HepG2 (cell line): ENCODE measurements around the gene LCLAT1. TPM values are rescaled to one million over a fixed set of nuclear protein-coding genes. Genes with fewer than 3 reads are reported as not detected.

ENCODE experiments used
- ATAC-seq: fragments of 200-7000 bp; cut with Tn5 transposase; 3 replicates; pipeline ENCODE4 v1.9.1; 2020; ENCODE audit warnings: mild to moderate bottlenecking, moderate library complexity
- BruUV-seq: library from RNA; stranded (reverse); fragments of 400-500 nt; replicated peaks from 2 replicates; lab custom pipeline; 2021; lab: Mats Ljungman, UMichigan
- CTCF ChIA-PET: fragments of 300-600 bp; formaldehyde crosslinking; extraction: SDS; loops from one replicate; lab custom pipeline; 2021; ENCODE audit warnings: low total read pairs, inconsistent platforms, low intra/inter-chr PET ratio; lab: Yijun Ruan, JAX
- POLR2A ChIA-PET: fragments of 350-600 bp; sonication (Branson Sonifier 250); formaldehyde crosslinking; loops from one replicate; lab custom pipeline; 2020; ENCODE audit warnings: antibody characterized with exemption, inconsistent platforms; lab: Yijun Ruan, JAX
- DNase-seq: peaks from one replicate; pipeline ENCODE4 v3.0.0-alpha.2; 2015; ENCODE audit warnings: low spot score
- FAIRE-seq: peaks from 3 replicates; lab custom pipeline; 2011; peaks lifted over from hg19 to GRCh38; lab: Jason Lieb, UNC
- H2AFZ ChIP-seq: one replicate; pipeline ENCODE4 v1.6.1; 2011; ENCODE audit warnings: low read length, inconsistent platforms
- H3K27ac ChIP-seq: fragments of 300-600 bp; 3 replicates; pipeline ENCODE4 v1.8.0; 2011; ENCODE audit warnings: mixed run types, mild to moderate bottlenecking, mixed read lengths, low read length, inconsistent platforms; ENCODE audit not compliant: insufficient read depth; ENCODE audit errors: extremely low read length
- H3K27me3 ChIP-seq, 2 experiments: fragments of 200-600 bp in 1 of 2; 2 replicates in 1 of 2; 3 replicates in 1 of 2; pipeline versions ENCODE4 v1.6.0 to v1.8.0; 2011; ENCODE audit warnings: low read length in 2 of 2, mild to moderate bottlenecking in 2 of 2, moderate library complexity in 2 of 2, inconsistent platforms in 1 of 2; ENCODE audit not compliant: insufficient read depth in 2 of 2, control insufficient read depth in 1 of 2
- H3K36me3 ChIP-seq, 2 experiments: fragments of 200-600 bp in 1 of 2; replicated peaks in 1 of 2; 2 replicates in 1 of 2; 3 replicates in 1 of 2; pipeline versions ENCODE4 v1.5.1 to v1.8.0; 2011; ENCODE audit warnings: low read length in 2 of 2, inconsistent platforms in 1 of 2; ENCODE audit not compliant: insufficient read depth in 2 of 2, control insufficient read depth in 1 of 2
- H3K4me1 ChIP-seq: 2 replicates; pipeline ENCODE4 v1.5.1; 2012; ENCODE audit warnings: low read length, inconsistent platforms; ENCODE audit not compliant: insufficient read depth
- H3K4me2 ChIP-seq: 2 replicates; pipeline ENCODE4 v1.6.0; 2011; ENCODE audit warnings: low read depth, low read length, inconsistent platforms
- H3K4me3 ChIP-seq, 3 experiments: fragments of 200-600 bp in 1 of 3; sonication (generic), shearing (Covaris generic) in 1 of 3; replicated peaks in 1 of 3; 2 replicates each; pipeline ENCODE4 v1.5.1; 2011 to 2016; ENCODE audit warnings: low read length in 3 of 3, inconsistent platforms in 2 of 3, low read depth in 2 of 3, mild to moderate bottlenecking in 2 of 3, control low read depth in 1 of 3, mixed read lengths in 1 of 3; ENCODE audit not compliant: insufficient read depth in 1 of 3
- H3K79me2 ChIP-seq: one replicate; pipeline ENCODE4 v1.6.1; 2011; ENCODE audit warnings: low read length, inconsistent platforms; ENCODE audit not compliant: insufficient read depth
- H3K9ac ChIP-seq: 2 replicates; pipeline ENCODE4 v1.6.0; 2011; ENCODE audit warnings: mild to moderate bottlenecking, low read depth, low read length, inconsistent platforms; ENCODE audit not compliant: insufficient read depth
- H3K9me3 ChIP-seq: 2 replicates; pipeline ENCODE4 v1.5.1; 2012; ENCODE audit warnings: mild to moderate bottlenecking, low read length
- H4K20me1 ChIP-seq: 2 replicates; pipeline ENCODE4 v1.6.0; 2011; ENCODE audit warnings: inconsistent platforms, mild to moderate bottlenecking, low read length, moderate library complexity; ENCODE audit not compliant: insufficient read depth
- ATF7-NPFF ChIP-seq: sonication (generic); formaldehyde crosslinking; IDR thresholded peaks from 2 replicates; pipeline ENCODE4 v1.8.1; 2023; ENCODE audit warnings: mild to moderate bottlenecking, low read depth, missing genetic modification reagents, moderate library complexity
- CAMTA2 ChIP-seq: sonication (generic); formaldehyde crosslinking; IDR thresholded peaks from 2 replicates; pipeline ENCODE4 v1.4.0; 2020; ENCODE audit warnings: mild to moderate bottlenecking, missing genetic modification reagents, borderline replicate concordance
- CEBPG ChIP-seq: IDR thresholded peaks from 2 replicates; pipeline ENCODE4 v1.6.1; 2016
- DMTF1 ChIP-seq: sonication (generic); formaldehyde crosslinking; IDR thresholded peaks from 2 replicates; pipeline ENCODE4 v1.4.0; 2020; ENCODE audit warnings: mild to moderate bottlenecking, missing genetic modification reagents
- HIVEP1 ChIP-seq: sonication (generic); formaldehyde crosslinking; IDR thresholded peaks from 2 replicates; pipeline ENCODE4 v1.4.0; 2020; ENCODE audit warnings: mild to moderate bottlenecking, missing genetic modification reagents
- JUND ChIP-seq: sonication (generic); formaldehyde crosslinking; IDR thresholded peaks from 2 replicates; pipeline ENCODE4 v1.8.0; 2022; ENCODE audit warnings: mild to moderate bottlenecking, missing genetic modification reagents
- KAT8 ChIP-seq: IDR thresholded peaks from 2 replicates; pipeline ENCODE4 v1.6.1; 2016; ENCODE audit warnings: missing genetic modification reagents, missing compliant biosample characterization
- KDM3A ChIP-seq: IDR thresholded peaks from 2 replicates; pipeline ENCODE4 v1.6.1; 2018; ENCODE audit warnings: low read depth, missing compliant biosample characterization
- KDM5B ChIP-seq: sonication (generic); formaldehyde crosslinking; IDR thresholded peaks from 2 replicates; pipeline ENCODE4 v1.4.0; 2020; ENCODE audit warnings: missing genetic modification reagents, mild to moderate bottlenecking, borderline replicate concordance
- MAFF ChIP-seq: IDR thresholded peaks from 2 replicates; pipeline ENCODE4 v1.6.1; 2011; ENCODE audit warnings: low read depth, low read length, improper control_type of control experiment
- MAFK ChIP-seq, 2 experiments: IDR thresholded peaks in 1 of 2; conservative IDR thresholded peaks in 1 of 2; 2 replicates each; pipeline ENCODE4 v1.6.1; 2011; ENCODE audit warnings: improper control_type of control experiment in 2 of 2, low read length in 2 of 2
- MEF2D ChIP-seq: sonication (generic); formaldehyde crosslinking; IDR thresholded peaks from 2 replicates; pipeline ENCODE4 v1.5.1; 2020; ENCODE audit warnings: mild to moderate bottlenecking, missing genetic modification reagents
- MYPOP ChIP-seq: sonication (generic); formaldehyde crosslinking; IDR thresholded peaks from 2 replicates; pipeline ENCODE4 v1.8.1; 2023; ENCODE audit warnings: mild to moderate bottlenecking, moderate library complexity, missing genetic modification reagents
- TRIM24 ChIP-seq: sonication (generic); formaldehyde crosslinking; IDR thresholded peaks from 2 replicates; pipeline ENCODE4 v1.8.0; 2022; ENCODE audit warnings: mild to moderate bottlenecking, missing genetic modification reagents
- ZNF205 ChIP-seq: IDR thresholded peaks from 2 replicates; pipeline ENCODE4 v1.6.1; 2018; ENCODE audit warnings: missing biosample characterization, missing genetic modification reagents
- ZSCAN21 ChIP-seq: sonication (generic); formaldehyde crosslinking; IDR thresholded peaks from 2 replicates; pipeline ENCODE4 v1.8.0; 2022; ENCODE audit warnings: mild to moderate bottlenecking, missing genetic modification reagents, moderate library complexity, borderline replicate concordance
- ZSCAN9 ChIP-seq: IDR thresholded peaks from 2 replicates; pipeline ENCODE4 v1.6.1; 2016; ENCODE audit warnings: borderline replicate concordance
- WGBS: methylation state at CpG from one replicate; pipeline ENCODE4 v1.1.6; 2017; ENCODE audit warnings: low lambda C conversion rate; 5-methylcytosine and 5-hydroxymethylcytosine counted together
- in situ Hi-C: cut with HindIII; loops from 2 replicates; pipeline ENCODE4 v1.10.0; 2017; ENCODE audit warnings: low pct_unique_long_range_greater_than_20kb; ENCODE audit not compliant: extremely low pct_ligation_motif_present
- intact Hi-C: fragments of 100-400 bp; cut with micrococcal nuclease; formaldehyde crosslinking; loops from one replicate; pipeline ENCODE4 v1.10.0; 2022; ENCODE audit not compliant: unreplicated experiment
- polyA plus RNA-seq, 8 experiments: library from polyadenylated mRNA; depleted of rRNA in 3 of 8; stranded (reverse) in 7 of 8; unstranded in 1 of 8; fragments of >200 nt; fragmentation: Illumina TruSeq in 4 of 8; extraction: Trizol in 4 of 8; gene quantifications; 2 replicates each; pipeline versions ENCODE4 v1.2.1 to v1.2.3, GENCODE V29; 2011 to 2016; ENCODE audit warnings: low read depth in 4 of 8, missing spikeins in 1 of 8, mixed read lengths in 1 of 8; ENCODE audit not compliant: insufficient read depth in 1 of 8
- total RNA-seq, 5 experiments: library from RNA; depleted of rRNA; stranded (reverse); fragments of >200 nt; fragmentation: Illumina TruSeq; extraction: Trizol; gene quantifications; 2 replicates each; pipeline ENCODE4 v1.2.3, GENCODE V29; 2016; ENCODE audit warnings: low read depth in 1 of 5

Gene LCLAT1
- total and polyA plus RNA-seq, 2 of the 13 experiments (the other 11 are each of a cell fraction or from before 2014, with no cell fraction given): 18.0 to 28.0 TPM

- no peak for FAIRE-seq
- TF ChIP-seq MEF2D (CRISPR knock-in tag): no peak
- TF ChIP-seq MAFK (conservative IDR thresholded peaks at IDR 0.05 in 1 of 2, IDR thresholded peaks at IDR 0.05 in 1 of 2; ENCODE audit: low read length in 2 of 2): peak; percentile 76 to 84
- TF ChIP-seq MAFF: peak; percentile 76
- no peak for TF ChIP-seq ZNF205
- H3K4me2 ChIP-seq: no peak overlapping the region
- no peaks in the 10 kb centered on the region for H3K36me3 ChIP-seq
- peaks cover 11% of the 10 kb centered on the region for H3K79me2 ChIP-seq
- ATAC-seq: no peak
- in situ Hi-C loops (no loop called here), intact Hi-C loops (no loop called here)
- no TSS peak for BruUV-seq
- H3K4me3 ChIP-seq: no peak overlapping the region
- peaks cover 5% of the 10 kb centered on the region; the same call in 1 of the 2 replicates for H3K4me1 ChIP-seq
- no peak for DNase-seq
- no peaks in the 10 kb centered on the region for H3K27me3 ChIP-seq
- no peak overlapping the region for H3K9ac ChIP-seq
- no peak overlapping the region for H3K27ac ChIP-seq
- ChIA-PET CTCF (no interaction called here), POLR2A (no interaction called here)
- no peak overlapping the region for H2AFZ ChIP-seq
- 90% methylated on average over 1 of the region's 1 CpG for WGBS
- H3K9me3 ChIP-seq: no peaks in the 10 kb centered on the region
- H4K20me1 ChIP-seq: no peaks in the 10 kb centered on the region
Observed at GRCh38 chr2:30488012-30488659, 41.1 kb downstream of the LCLAT1 start.

- H3K9me3 ChIP-seq: no peaks in the 10 kb centered on the region
- WGBS: 100% methylated on average over 1 of the region's 1 CpG
- DNase-seq (no peak), FAIRE-seq (no peak), ATAC-seq (no peak)
- H3K9ac ChIP-seq: no peak overlapping the region
- no peak overlapping the region for H3K4me2 ChIP-seq
- peaks cover 5% of the 10 kb centered on the region; the same call in 1 of the 2 replicates for H3K4me1 ChIP-seq
- no peaks in the 10 kb centered on the region for H3K36me3 ChIP-seq
- H3K27ac ChIP-seq: no peak overlapping the region
- intact Hi-C loops: no loop called here
- ChIA-PET POLR2A (no interaction called here), CTCF (no interaction called here)
- no TSS peak for BruUV-seq
- H3K79me2 ChIP-seq: peaks cover 7% of the 10 kb centered on the region
- H4K20me1 ChIP-seq: no peaks in the 10 kb centered on the region
- no peak overlapping the region for H3K4me3 ChIP-seq
- no peak overlapping the region for H2AFZ ChIP-seq
- in situ Hi-C loops: no loop called here
- H3K27me3 ChIP-seq: no peaks in the 10 kb centered on the region
- TF ChIP-seq KDM5B: no peak
- no peak for TF ChIP-seq CEBPG
- TF ChIP-seq ZSCAN21: no peak
- no peak for TF ChIP-seq ZSCAN9 (CRISPR knock-in tag)
- no peak for TF ChIP-seq DMTF1 (CRISPR knock-in tag)
- no peak for TF ChIP-seq TRIM24 (CRISPR knock-in tag)
- TF ChIP-seq HIVEP1 (CRISPR knock-in tag): no peak
- TF ChIP-seq CAMTA2: no peak
- no peak for TF ChIP-seq KDM3A (CRISPR knock-in tag)
- TF ChIP-seq JUND (CRISPR knock-in tag): no peak
- no peak for TF ChIP-seq MYPOP
- no peak for TF ChIP-seq KAT8 (CRISPR knock-in tag)
- TF ChIP-seq ATF7-NPFF (CRISPR knock-in tag): no peak
Observed at GRCh38 chr2:30491225-30491624, 44.2 kb downstream of the LCLAT1 start.
